Measurements from ENCODE around the gene HSPA1A. TPM values are rescaled to one million over a fixed set of nuclear protein-coding genes. Genes with fewer than 3 reads are reported as not detected.
"Not testable (repeated sequence)": the region's sequence is repeated elsewhere in the genome, so short reads cannot be mapped to it uniquely, and the experiment has no call there.

HSPA1A gene
- polyA plus RNA-seq, 3 donors = 83.5 to 115 (median 87.1) TPM

DNA sequence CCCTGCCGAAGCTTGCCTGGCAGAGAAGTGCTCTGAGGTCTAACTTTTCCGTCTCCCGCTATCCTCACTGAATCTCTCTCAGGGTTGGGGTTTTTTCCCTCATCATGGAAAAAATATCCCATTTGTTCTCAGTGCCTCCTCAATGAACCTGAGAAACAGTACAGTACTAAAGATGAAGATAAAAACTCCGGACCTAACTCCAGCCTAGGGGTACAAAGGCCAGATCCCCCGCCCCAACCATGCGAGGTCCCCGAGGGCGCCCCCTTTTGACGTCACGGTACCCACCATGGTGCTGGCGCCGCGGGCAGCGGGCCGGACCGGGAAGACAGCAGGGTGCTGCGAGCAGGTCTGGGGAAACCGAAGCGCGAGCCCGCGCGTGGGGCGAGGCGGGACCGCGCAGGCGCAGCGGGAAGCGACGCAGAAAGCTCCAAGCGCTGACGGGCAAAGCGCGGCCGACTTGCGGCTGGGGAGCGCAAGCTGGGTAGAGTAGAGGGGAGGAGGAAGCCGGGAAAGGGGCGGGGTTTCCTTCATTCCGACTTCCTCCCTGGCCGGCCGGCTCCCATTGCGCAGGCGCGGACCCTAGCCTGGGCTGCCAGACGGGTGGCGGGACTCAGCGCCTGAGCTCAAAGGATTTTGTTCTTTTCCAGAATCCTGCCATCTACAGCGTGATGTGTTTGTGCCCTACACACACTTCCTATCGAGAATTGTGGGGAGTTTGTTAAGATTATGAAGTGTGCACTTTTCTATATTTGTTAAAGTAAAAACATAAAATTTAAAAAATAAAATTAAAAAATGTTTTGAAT is 8.7 kb upstream of the HSPA1A start, which contains the start of gene LSM2:
Gene LSM2, minus strand, starts transcription at position 497 of the 803 bp plus-strand sequence. Its CDS starts 209 bp downstream, at position 288.
- peak; percentile 91 to 96 (median 92) for DNase-seq (ENCODE audit: low read depth in 3 of 3, low spot score in 2 of 3)

DNA sequence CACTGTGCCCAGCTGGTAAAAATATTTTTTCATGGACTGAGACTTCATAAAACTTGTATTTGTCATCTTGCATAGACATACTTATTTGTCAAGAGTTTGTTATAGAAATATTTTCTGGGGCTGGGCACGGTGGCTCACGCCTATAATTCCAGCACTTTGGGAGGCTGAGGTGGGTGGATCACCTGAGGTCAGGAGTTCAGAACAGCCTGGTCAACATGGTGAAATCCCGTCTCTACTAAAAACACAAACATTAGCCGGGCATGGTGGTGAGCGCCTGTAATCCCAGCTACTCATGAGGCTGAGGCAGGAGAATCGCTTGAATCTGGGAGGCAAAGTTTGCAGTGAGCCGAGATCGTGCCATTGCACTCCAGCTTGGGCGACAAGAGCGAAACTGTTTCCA is 6.7 kb upstream of the HSPA1A start:
- DNase-seq (ENCODE audit: low read depth in 3 of 3, low spot score in 2 of 3) = not testable (repeated sequence)

DNA sequence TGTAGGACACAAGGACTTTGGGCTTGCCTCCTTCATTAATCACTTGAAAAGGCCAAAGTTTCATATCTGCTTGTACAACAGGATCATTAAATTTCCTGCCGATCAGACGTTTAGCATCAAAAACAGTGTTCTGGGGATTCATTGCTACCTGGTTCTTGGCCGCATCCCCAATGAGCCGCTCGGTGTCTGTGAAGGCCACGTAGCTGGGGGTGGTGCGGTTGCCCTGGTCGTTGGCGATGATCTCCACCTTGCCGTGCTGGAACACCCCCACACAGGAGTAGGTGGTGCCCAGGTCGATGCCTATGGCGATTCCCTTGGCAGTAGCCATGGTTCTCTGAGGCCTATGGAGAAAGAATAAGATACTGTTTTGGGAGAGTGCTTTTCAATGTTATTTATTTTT is 3.7 kb upstream of the HSPA1A start:
- no peak for DNase-seq (ENCODE audit: low read depth in 3 of 3, low spot score in 2 of 3)

DNA sequence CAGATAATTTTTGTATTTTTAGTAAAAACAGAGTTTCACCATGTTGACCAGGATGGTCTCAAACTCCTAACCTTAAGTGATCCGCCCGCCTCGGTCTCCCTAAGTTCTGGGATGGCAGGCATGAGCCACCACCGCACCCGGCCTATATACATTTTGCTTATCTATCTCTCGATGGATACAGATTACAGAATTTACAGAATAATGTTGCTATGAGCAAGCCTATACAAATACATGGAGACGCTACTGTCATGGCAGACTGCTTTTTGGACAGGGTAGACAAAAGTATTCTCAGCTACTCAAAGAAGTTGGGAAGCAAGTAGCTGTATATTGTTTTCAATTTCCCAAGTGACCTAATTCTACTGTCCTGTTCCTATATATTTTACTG is 1.9 kb upstream of the HSPA1A start:
- DNase-seq (ENCODE audit: low read depth in 3 of 3, low spot score in 2 of 3) = no peak

DNA sequence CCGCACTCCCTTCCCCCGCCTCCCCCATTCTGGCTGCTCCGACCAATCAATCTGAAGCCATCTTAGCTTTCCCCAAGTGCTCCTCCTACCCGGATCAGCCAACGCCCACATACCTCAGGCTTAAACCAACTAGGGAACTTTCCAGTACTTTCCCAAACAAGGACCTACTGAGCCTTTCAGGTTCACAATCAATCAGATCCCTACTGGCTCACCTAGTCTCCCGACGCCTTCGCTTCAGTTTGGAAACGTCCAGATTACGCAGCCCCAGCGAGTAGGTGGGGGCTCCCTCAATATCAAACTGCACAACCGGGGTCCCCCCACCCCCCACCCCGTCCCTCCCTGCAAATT is 692 bp upstream of the HSPA1A start:
- peak; percentile 87 to 95 (median 93) for DNase-seq (ENCODE audit: low read depth in 3 of 3, low spot score in 2 of 3)

DNA sequence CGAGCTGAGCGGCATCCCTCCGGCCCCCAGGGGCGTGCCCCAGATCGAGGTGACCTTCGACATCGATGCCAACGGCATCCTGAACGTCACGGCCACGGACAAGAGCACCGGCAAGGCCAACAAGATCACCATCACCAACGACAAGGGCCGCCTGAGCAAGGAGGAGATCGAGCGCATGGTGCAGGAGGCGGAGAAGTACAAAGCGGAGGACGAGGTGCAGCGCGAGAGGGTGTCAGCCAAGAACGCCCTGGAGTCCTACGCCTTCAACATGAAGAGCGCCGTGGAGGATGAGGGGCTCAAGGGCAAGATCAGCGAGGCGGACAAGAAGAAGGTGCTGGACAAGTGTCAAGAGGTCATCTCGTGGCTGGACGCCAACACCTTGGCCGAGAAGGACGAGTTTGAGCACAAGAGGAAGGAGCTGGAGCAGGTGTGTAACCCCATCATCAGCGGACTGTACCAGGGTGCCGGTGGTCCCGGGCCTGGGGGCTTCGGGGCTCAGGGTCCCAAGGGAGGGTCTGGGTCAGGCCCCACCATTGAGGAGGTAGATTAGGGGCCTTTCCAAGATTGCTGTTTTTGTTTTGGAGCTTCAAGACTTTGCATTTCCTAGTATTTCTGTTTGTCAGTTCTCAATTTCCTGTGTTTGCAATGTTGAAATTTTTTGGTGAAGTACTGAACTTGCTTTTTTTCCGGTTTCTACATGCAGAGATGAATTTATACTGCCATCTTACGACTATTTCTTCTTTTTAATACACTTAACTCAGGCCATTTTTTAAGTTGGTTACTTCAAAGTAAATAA is 2.0 kb downstream of the HSPA1A start:
- DNase-seq (ENCODE audit: low read depth in 3 of 3, low spot score in 2 of 3) = not testable (repeated sequence)

DNA sequence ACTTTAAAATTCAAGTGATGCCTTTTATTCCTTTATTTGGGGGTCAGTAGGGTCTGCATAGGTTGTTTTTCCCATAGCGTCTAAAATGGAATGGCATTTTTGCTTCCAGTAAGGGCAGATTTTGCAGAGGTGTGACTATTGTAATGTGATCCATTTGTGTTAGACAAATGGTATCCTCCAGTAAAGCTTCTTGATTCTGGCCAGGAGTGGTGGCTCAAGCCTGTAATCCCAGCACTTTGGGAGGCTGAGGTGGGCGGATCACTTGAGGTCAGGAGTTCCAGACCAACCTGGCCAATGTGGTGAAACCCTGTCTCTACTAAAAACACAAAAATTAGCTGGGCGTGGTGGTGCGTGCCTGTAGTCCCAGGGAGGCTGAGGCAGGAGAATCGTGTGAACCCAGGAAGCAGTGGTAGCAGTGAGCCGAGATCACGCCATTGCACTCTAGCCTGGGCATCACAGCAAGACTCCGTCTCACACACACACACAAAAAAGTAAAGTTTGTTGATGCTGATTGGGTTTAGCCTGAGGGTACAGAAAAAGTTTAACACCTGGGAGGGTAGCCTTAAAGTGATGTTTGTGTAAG is 2.7 kb downstream of the HSPA1A start:
- DNase-seq (ENCODE audit: low read depth in 3 of 3, low spot score in 2 of 3) = not testable (repeated sequence)

DNA sequence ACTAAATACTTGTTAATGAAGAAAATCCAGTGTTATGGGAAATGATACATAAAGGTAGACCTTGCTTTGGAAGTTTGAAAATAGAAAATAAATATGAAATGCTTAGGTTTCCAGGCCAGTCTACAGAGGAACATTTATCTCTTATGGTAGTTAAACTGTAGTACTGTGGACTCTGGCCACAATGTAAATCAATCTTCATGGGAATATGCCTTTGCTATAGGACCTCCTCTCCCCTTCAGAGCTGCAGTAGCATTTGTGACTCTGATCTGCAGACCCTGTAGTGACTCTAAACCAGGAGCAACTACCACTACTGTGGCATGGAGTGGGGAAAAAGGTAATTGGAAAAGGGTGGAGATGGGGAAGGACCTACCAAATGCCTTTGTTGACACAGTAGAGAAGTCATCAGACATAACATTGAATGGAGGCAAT is 4.5 kb downstream of the HSPA1A start:
- no peak for DNase-seq (ENCODE audit: low read depth in 3 of 3, low spot score in 2 of 3)

DNA sequence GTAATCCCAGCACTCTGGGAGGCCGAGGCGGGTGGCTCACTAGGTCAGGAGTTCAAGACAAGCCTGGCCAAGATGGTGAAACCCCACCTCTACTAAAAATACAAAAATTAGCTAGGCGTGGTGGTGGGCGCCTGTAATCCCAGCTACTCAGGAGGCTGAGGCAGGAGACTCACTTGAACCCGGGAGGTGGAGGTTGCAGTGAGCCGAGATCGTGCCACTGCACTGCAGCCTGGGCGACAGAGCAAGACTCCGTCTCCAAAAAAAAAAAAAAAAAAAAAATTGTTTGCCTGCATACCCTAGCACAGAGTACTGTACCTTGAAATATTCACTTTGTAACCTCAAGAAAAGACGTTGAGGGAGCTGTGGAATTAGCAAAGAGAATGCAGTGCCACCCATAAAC is 5.1 kb downstream of the HSPA1A start:
- not testable (repeated sequence) for DNase-seq (ENCODE audit: low read depth in 3 of 3, low spot score in 2 of 3)

DNA sequence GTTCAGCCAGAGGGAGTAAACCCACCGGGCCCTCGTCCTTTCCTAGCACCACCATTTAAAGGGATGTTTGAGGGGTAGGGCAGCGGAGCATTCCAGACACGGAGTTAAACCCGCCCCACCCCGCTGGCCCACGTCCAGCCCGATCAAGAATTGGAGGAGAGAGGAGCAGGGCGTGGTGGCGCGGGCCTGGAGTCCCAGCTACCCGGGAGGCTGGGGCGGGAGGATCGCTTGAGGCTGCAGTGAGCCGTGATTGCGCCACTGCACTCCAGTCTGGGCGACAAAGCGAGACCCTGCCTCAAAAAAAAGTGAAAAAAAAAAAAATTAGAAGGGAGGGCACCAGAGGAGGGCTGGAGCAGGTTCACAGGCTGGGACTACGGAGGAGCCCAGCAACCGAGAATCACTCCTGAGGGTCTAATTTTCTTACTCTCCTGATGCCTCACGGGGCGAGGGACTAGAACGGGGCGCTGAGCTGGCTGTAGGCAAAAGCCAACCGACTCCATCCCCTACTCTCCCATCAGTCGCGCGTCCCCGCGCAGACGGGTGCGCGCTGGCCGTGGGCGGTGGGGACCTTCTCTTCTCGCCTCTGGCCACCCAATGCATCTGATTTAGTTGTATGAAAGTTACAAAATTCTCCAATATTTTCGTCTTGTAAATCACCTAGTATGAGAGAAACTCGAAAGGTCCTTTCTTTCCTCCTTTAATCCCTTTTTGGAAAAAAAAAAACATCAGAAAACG is 6.1 kb downstream of the HSPA1A start:
- DNase-seq (ENCODE audit: low read depth in 3 of 3, low spot score in 2 of 3) = no peak

DNA sequence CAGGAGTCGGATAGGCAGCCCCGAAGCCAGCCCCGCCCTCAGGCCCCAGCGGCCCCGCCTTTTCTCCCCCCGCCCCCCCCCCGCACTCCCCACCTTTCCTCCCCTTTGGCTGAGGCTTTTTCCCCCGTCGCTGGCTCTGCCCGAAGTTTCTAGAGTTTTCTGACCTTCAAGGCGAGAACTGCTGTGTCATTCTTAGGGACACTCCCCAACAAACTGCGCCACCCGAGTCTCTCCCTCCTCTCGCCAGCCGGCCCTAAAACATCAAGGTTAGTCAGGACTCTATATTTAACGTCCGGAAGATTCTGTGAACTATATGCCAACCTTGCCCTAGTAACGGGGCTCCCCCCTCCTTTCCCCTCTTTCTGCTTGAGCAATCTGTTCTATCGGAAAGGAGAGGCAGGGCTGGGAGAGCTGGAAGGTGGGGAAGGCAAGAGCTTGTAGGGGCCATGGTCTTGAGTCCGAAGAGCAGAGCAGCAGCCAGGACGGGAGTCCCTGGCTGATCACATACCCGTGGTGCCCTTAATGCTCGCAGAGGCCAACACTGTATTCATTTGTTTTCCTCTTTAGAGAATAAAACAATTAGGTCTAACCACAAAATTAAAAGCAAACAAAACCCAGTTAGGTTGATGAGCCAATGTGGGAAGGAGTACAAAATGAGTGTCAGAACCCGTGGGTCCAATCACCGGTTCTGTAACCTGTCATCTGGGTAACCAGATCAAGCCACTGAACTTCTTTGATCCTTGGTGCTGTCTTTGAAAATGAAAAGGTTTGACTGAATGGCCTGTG is 6.9 kb downstream of the HSPA1A start:
- peak in 1 of 3 donors; percentile 65 for DNase-seq (ENCODE audit: low read depth in 3 of 3, low spot score in 2 of 3)

DNA sequence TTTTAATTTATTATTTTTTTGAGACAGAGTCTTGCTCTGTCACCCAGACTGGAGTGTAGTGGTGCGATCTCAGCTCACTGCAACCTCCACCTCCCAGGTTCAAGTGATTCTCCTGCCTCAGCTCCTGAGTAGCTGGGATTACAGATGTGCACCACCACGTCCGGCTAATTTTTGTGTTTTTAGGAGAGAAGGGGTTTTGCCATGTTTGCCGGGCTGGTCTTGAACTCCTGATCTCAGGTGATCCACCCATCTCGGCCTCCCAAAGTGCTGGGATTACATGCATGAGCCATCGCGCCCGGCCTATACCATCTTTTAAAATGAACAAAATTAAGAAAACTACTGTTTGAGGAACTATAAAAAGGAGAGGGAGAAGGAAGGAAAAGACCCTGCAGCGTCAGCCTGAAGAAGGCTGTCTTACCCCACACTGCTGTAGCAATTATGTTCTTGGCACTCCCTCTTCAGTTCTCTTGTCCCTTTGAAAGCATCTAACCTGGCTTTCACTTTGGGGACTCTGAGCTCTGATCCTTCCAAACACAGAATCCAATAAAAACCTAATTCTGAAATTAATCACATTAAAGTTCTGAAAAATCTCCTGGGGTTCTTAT is 8.4 kb downstream of the HSPA1A start:
- not testable (repeated sequence) for DNase-seq (ENCODE audit: low read depth in 3 of 3, low spot score in 2 of 3)

DNA sequence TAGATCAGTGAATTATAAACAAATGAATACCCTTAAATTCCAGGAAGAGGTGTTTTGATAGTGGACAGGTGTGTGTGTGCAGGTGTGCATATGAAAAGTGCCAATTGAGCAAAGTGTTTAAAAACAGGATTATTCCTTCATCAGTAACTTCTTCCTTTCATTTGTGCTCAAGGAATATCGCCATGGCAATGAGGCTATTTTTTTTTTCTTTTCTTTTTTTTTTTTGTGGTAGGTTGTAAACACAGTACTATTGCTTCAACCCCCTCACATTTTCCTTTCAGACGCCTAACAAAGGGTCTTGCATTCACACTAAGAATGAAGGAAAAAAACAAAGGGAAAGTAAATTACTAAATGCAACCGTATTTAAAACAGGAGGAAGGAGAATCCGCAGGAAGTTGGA is 10.2 kb downstream of the HSPA1A start:
- DNase-seq (ENCODE audit: low read depth in 3 of 3, low spot score in 2 of 3) = no peak

DNA sequence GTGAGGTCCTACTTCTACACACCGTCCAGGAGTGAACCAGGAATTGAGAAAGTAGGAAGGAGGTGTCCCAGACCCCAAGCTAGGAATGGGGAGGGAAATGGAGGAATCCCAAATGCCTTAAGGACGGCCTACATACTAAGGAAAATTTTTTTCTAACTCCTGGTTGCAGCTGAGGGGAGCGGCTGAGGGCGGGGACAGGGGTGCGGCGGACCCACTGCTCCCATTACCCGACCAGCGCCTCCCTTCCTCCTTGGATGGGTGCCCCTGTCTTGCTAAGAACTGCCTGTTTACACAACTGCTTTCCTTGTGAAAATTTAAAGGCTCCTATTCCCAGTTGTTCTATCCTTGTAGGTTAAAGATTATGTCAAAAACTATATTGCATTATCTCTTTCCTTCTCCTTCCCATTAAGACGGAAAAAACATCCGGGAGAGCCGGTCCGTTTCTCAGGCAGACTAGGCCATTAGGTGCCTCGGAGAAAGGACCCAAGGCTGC is 11.5 kb downstream of the HSPA1A start:
- DNase-seq (ENCODE audit: low read depth in 3 of 3, low spot score in 2 of 3) = no peak

DNA sequence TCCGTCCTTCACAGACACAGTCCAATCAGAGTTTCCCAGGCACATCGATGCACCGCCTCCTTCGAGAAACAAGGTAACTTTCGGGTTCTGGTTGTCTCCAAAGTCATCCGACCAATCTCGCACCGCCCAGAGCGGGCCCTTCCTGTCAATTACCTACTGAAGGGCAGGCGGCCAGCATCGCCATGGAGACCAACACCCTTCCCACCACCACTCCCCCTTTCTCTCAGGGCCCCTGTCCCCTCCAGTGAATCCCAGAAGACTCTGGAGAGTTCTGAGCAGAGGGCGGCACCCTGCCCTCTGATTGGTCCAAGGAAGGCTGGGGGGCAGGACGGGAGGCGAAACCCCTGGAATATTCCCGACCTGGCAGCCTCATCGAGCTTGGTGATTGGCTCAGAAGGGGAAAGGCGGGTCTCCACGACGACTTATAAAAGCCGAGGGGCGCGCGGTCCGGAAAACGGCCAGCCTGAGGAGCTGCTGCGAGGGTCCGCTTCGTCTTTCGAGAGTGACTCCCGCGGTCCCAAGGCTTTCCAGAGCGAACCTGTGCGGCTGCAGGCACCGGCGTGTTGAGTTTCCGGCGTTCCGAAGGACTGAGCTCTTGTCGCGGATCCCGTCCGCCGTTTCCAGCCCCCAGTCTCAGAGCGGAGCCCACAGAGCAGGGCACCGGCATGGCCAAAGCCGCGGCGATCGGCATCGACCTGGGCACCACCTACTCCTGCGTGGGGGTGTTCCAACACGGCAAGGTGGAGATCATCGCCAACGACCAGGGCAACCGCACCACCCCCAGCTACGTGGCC is 12.1 kb downstream of the HSPA1A start, which contains the start of gene HSPA1B:
Gene HSPA1B, plus strand, starts transcription at position 453 of the 794 bp plus-strand sequence. Its CDS starts 213 bp downstream, at position 666.
- peak; percentile 95 to 99 (median 99) for DNase-seq (ENCODE audit: low read depth in 3 of 3, low spot score in 2 of 3)

DNA sequence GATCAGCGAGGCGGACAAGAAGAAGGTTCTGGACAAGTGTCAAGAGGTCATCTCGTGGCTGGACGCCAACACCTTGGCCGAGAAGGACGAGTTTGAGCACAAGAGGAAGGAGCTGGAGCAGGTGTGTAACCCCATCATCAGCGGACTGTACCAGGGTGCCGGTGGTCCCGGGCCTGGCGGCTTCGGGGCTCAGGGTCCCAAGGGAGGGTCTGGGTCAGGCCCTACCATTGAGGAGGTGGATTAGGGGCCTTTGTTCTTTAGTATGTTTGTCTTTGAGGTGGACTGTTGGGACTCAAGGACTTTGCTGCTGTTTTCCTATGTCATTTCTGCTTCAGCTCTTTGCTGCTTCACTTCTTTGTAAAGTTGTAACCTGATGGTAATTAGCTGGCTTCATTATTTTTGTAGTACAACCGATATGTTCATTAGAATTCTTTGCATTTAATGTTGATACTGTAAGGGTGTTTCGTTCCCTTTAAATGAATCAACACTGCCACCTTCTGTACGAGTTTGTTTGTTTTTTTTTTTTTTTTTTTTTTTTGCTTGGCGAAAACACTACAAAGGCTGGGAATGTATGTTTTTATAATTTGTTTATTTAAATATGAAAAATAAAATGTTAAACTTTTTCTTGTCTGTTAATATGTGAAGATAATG is 14.4 kb downstream of the HSPA1A start:
- peak in 1 of 3 donors; percentile 76 for DNase-seq (ENCODE audit: low read depth in 3 of 3, low spot score in 2 of 3)

DNA sequence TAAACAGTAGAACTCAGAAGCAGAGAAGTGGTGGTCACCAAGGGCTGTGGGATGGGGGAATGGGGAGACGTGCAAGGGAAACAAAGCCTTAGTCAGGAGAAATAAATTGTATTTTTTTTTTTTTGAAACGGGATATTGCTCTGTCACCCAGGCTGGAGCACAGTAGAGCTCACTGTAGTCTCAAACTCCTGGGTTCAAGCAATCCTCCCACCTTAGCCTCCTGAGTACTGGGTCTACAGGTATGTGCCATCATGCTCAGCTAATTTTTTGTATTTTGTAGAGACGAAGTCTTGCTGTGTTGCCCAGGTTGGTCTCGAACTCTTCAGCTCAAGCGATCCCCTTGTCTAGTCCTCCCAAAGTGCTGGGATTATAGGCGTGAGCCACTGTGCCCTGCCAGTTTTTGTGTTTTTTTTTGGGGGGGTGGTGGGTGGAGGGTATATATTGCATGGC is 15.6 kb downstream of the HSPA1A start:
- no peak for DNase-seq (ENCODE audit: low read depth in 3 of 3, low spot score in 2 of 3)

All from right renal cortex interstitium (tissue), 3 donors.